HL-60 (cell line): ENCODE data around the gene SHB.

Experiments
- GABPA ChIP-seq: IDR thresholded peaks from 2 replicates; pipeline ENCODE4 v1.6.1; 2012; ENCODE audit warnings: low read depth
- POLR2AphosphoS5 ChIP-seq: IDR thresholded peaks from 2 replicates; pipeline ENCODE4 v1.6.1; 2012; ENCODE audit warnings: low read depth
- SPI1 ChIP-seq: IDR thresholded peaks from 2 replicates; pipeline ENCODE4 v1.6.1; 2012; ENCODE audit warnings: low read depth, mild to moderate bottlenecking, borderline replicate concordance
- TF ChIP-seq, protein P1 (sequence below): IDR thresholded peaks from one replicate; pipeline ENCODE4 v1.5.1; 2011; ENCODE audit warnings: low read length, control low read depth, inconsistent platforms; ENCODE audit not compliant: insufficient read depth
- TF ChIP-seq, protein P2 (sequence below): IDR thresholded peaks from 2 replicates; pipeline ENCODE4 v1.6.1; 2012; ENCODE audit warnings: low read depth; ENCODE audit not compliant: insufficient replicate concordance

DNA sequence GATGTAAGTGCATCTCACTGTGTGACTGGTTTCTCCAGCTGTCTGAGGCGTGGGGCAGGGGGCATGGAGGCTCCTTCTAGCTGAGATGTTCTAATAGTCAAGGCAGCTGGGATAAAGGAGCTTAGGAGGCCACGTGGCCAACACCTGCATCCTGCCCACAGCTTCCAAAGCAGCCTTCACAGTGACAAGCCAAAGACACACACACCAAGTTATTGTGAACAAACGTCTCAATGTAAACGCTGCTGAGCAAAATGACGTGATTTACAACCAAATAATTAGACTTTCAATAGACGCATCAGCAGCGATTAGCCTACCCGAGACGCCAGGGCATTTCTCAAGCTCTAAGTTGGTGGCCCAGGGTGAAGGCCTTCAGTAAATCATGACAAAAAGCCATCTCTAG is 141.9 kb downstream of the SHB start:
- no peak for TF ChIP-seq SPI1
- TF ChIP-seq, protein P1, sequence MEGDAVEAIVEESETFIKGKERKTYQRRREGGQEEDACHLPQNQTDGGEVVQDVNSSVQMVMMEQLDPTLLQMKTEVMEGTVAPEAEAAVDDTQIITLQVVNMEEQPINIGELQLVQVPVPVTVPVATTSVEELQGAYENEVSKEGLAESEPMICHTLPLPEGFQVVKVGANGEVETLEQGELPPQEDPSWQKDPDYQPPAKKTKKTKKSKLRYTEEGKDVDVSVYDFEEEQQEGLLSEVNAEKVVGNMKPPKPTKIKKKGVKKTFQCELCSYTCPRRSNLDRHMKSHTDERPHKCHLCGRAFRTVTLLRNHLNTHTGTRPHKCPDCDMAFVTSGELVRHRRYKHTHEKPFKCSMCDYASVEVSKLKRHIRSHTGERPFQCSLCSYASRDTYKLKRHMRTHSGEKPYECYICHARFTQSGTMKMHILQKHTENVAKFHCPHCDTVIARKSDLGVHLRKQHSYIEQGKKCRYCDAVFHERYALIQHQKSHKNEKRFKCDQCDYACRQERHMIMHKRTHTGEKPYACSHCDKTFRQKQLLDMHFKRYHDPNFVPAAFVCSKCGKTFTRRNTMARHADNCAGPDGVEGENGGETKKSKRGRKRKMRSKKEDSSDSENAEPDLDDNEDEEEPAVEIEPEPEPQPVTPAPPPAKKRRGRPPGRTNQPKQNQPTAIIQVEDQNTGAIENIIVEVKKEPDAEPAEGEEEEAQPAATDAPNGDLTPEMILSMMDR, result no peak
- no peak for TF ChIP-seq GABPA
- TF ChIP-seq POLR2AphosphoS5, result no peak
- TF ChIP-seq, protein P2, sequence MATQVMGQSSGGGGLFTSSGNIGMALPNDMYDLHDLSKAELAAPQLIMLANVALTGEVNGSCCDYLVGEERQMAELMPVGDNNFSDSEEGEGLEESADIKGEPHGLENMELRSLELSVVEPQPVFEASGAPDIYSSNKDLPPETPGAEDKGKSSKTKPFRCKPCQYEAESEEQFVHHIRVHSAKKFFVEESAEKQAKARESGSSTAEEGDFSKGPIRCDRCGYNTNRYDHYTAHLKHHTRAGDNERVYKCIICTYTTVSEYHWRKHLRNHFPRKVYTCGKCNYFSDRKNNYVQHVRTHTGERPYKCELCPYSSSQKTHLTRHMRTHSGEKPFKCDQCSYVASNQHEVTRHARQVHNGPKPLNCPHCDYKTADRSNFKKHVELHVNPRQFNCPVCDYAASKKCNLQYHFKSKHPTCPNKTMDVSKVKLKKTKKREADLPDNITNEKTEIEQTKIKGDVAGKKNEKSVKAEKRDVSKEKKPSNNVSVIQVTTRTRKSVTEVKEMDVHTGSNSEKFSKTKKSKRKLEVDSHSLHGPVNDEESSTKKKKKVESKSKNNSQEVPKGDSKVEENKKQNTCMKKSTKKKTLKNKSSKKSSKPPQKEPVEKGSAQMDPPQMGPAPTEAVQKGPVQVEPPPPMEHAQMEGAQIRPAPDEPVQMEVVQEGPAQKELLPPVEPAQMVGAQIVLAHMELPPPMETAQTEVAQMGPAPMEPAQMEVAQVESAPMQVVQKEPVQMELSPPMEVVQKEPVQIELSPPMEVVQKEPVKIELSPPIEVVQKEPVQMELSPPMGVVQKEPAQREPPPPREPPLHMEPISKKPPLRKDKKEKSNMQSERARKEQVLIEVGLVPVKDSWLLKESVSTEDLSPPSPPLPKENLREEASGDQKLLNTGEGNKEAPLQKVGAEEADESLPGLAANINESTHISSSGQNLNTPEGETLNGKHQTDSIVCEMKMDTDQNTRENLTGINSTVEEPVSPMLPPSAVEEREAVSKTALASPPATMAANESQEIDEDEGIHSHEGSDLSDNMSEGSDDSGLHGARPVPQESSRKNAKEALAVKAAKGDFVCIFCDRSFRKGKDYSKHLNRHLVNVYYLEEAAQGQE, result no peak
